Hepatocyte (in vitro differentiated cells): Measurements from ENCODE around the gene SORCS3. TPM values are rescaled to one million over a fixed set of nuclear protein-coding genes. Genes with fewer than 3 reads are reported as not detected.

Experiments
- DNase-seq: peaks from one replicate; pipeline ENCODE4 v3.0.0-alpha.2; 2016; ENCODE audit warnings: low spot score
- H2AFZ ChIP-seq: fragments of 200-600 bp; sonication (generic); 2 replicates; pipeline ENCODE4 v1.6.0; 2016; ENCODE audit warnings: antibody characterized with exemption, mild to moderate bottlenecking
- H3K27ac ChIP-seq: fragments of 200-600 bp; sonication (generic); 2 replicates; pipeline ENCODE4 v1.5.1; 2016; ENCODE audit warnings: mild to moderate bottlenecking
- H3K27me3 ChIP-seq: fragments of 200-600 bp; sonication (generic); 2 replicates; pipeline ENCODE4 v1.6.1; 2016
- H3K36me3 ChIP-seq: fragments of 200-600 bp; sonication (generic); replicated peaks from 2 replicates; pipeline ENCODE4 v1.5.1; 2016; ENCODE audit warnings: low read depth; ENCODE audit not compliant: insufficient read depth
- H3K4me1 ChIP-seq: fragments of 200-600 bp; sonication (generic); 2 replicates; pipeline ENCODE4 v1.5.1; 2016; ENCODE audit warnings: mild to moderate bottlenecking, moderate library complexity; ENCODE audit not compliant: insufficient read depth
- H3K4me2 ChIP-seq: fragments of 200-600 bp; sonication (generic); 2 replicates; pipeline ENCODE4 v1.6.0; 2016
- H3K4me3 ChIP-seq: fragments of 200-600 bp; sonication (generic); 2 replicates; pipeline ENCODE4 v1.5.1; 2016; ENCODE audit warnings: mild to moderate bottlenecking
- H3K79me2 ChIP-seq: fragments of 200-600 bp; sonication (generic); 2 replicates; pipeline ENCODE4 v1.6.0; 2017; ENCODE audit warnings: mild to moderate bottlenecking
- H3K9me2 ChIP-seq: fragments of 200-600 bp; sonication (generic); replicated peaks from 2 replicates; pipeline ENCODE4 v1.6.0; 2017; ENCODE audit warnings: mild to moderate bottlenecking; ENCODE audit not compliant: insufficient read depth
- H3K9me3 ChIP-seq: fragments of 200-600 bp; sonication (generic); 2 replicates; pipeline ENCODE4 v1.5.1; 2016; ENCODE audit warnings: low read depth, mild to moderate bottlenecking
- H4K20me1 ChIP-seq: fragments of 200-600 bp; sonication (generic); 2 replicates; pipeline ENCODE4 v1.6.0; 2016; ENCODE audit warnings: mild to moderate bottlenecking; ENCODE audit not compliant: insufficient read depth, poor library complexity, severe bottlenecking
- EZH2 ChIP-seq: fragments of 200-600 bp; sonication (generic); IDR thresholded peaks from 2 replicates; pipeline ENCODE4 v1.6.1; 2016; ENCODE audit warnings: antibody characterized with exemption, mild to moderate bottlenecking, borderline replicate concordance
- EZH2phosphoT487 ChIP-seq: fragments of 200-600 bp; sonication (generic); IDR thresholded peaks from one replicate; pipeline ENCODE4 v1.6.1; 2018; ENCODE audit warnings: antibody characterized with exemption, mild to moderate bottlenecking, low read depth, moderate library complexity; ENCODE audit not compliant: unreplicated experiment, severe bottlenecking
- WGBS: methylation state at CpG from one replicate; pipeline ENCODE4 v1.1.6; 2016; ENCODE audit warnings: low lambda C conversion rate; ENCODE audit errors: missing lambda C conversion rate; 5-methylcytosine and 5-hydroxymethylcytosine counted together
- polyA plus RNA-seq: library from polyadenylated mRNA; unstranded; fragments of >200 nt; fragmentation: Nextera tagmentation; extraction: Ambion mirVana; gene quantifications from 2 replicates; pipeline ENCODE4 v1.2.1, GENCODE V29; 2016
- total RNA-seq: library from RNA; depleted of rRNA; stranded (reverse); fragments of >200 nt; gene quantifications from 2 replicates; pipeline ENCODE4 v1.2.3, GENCODE V29; 2014
- TF ChIP-seq, protein P1 (sequence below): fragments of 200-600 bp; sonication (generic); IDR thresholded peaks from 2 replicates; pipeline ENCODE4 v1.5.1; 2016; ENCODE audit warnings: antibody characterized with exemption, mild to moderate bottlenecking; ENCODE audit not compliant: poor library complexity

The SORCS3 gene
- total and polyA plus RNA-seq, 2 experiments from 2014 or later = 0.59 to 0.80 TPM

DNA sequence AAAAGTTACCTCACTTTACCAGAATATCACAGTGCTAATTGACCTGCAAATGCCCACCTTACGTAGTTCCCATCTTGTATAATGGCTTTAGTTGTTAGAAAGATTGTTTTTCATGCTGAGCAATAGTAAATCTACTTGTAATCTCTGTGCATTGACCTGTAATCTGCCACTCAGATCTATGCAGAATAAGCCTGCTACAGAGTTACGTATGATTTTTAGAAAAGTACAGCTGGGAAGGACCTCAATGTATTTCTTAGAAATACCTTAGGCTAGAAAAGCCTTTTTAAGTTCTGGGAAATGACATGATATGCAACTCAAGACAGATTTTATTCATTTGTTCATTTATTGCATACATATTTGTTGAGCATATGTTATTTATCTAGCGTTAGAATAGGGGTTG lies 530.9 kb downstream of the SORCS3 start:
- WGBS = 94% methylated on average over 3 of the region's 3 CpGs
- Histone ChIP-seq H4K20me1 (no peaks in the 10 kb centered on the region), H3K27ac (no peak overlapping the region), H3K36me3 (no peaks in the 10 kb centered on the region), H3K4me1 (no peaks in the 10 kb centered on the region), H3K79me2 (no peaks in the 10 kb centered on the region), H3K4me3 (no peak overlapping the region), H3K27me3 (no peaks in the 10 kb centered on the region), H3K9me2 (no peaks in the 10 kb centered on the region), H3K9me3 (no peaks in the 10 kb centered on the region), H3K4me2 (no peak overlapping the region), H2AFZ (no peak overlapping the region)
- DNase-seq = no peak
- TF ChIP-seq, protein P1, sequence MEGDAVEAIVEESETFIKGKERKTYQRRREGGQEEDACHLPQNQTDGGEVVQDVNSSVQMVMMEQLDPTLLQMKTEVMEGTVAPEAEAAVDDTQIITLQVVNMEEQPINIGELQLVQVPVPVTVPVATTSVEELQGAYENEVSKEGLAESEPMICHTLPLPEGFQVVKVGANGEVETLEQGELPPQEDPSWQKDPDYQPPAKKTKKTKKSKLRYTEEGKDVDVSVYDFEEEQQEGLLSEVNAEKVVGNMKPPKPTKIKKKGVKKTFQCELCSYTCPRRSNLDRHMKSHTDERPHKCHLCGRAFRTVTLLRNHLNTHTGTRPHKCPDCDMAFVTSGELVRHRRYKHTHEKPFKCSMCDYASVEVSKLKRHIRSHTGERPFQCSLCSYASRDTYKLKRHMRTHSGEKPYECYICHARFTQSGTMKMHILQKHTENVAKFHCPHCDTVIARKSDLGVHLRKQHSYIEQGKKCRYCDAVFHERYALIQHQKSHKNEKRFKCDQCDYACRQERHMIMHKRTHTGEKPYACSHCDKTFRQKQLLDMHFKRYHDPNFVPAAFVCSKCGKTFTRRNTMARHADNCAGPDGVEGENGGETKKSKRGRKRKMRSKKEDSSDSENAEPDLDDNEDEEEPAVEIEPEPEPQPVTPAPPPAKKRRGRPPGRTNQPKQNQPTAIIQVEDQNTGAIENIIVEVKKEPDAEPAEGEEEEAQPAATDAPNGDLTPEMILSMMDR = no peak
- TF ChIP-seq EZH2 = no peak
- TF ChIP-seq EZH2phosphoT487 = no peak

DNA sequence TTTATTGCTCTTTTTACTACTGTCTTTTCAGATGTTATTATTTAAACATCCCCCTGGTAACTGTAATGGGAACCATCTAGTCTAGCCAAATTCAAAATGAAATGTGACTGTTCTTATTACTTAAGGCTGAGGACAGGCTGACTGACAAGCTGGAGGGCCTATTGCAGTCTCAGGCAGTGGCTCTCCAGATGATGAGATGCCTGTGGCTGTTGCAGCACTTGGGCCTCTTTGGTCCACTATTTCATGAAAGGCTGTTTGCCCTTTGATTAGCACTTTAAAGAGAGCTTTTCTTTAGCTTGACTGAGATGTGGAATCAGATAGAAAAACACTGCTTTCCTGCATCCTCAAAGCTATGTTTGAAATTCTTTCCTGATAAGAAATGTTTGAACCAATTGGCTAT lies 540.5 kb downstream of the SORCS3 start:
- Histone ChIP-seq H3K4me1 (no peaks in the 10 kb centered on the region), H4K20me1 (no peaks in the 10 kb centered on the region), H3K36me3 (no peaks in the 10 kb centered on the region), H3K79me2 (no peaks in the 10 kb centered on the region), H3K4me2 (no peak overlapping the region), H3K9me2 (no peaks in the 10 kb centered on the region), H2AFZ (no peak overlapping the region), H3K27ac (no peak overlapping the region), H3K27me3 (no peaks in the 10 kb centered on the region), H3K4me3 (no peak overlapping the region), H3K9me3 (no peaks in the 10 kb centered on the region)
- TF ChIP-seq EZH2 (no peak), EZH2phosphoT487 (no peak)
- TF ChIP-seq, protein P1 = no peak
- DNase-seq = no peak

DNA sequence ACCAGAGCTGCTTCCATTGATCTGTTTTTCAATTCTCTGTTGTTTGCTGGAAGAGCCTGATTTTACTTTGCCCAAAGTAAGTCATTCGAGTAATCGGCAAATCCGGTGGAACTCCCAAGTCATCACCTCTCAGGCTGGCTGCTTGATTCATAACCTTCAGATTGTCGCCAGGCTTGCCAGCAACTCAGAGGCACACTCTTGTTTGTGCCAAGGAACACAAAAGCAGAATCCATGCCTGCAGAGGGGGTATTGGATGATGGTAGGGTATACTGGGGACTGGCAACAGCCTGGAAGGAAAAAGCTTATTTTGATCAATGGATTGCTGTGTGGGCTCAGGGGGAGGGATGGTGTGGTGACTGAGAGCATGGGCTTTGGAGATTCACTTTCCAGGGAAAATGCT lies 542.4 kb downstream of the SORCS3 start:
- H3K79me2 ChIP-seq = no peaks in the 10 kb centered on the region
- WGBS = 90% methylated on average over 4 of the region's 4 CpGs
- H2AFZ ChIP-seq = no peak overlapping the region
- no peak overlapping the region for H3K27ac ChIP-seq
- no peak for DNase-seq
- no peak overlapping the region for H3K4me3 ChIP-seq
- no peak for TF ChIP-seq EZH2phosphoT487
- TF ChIP-seq, protein P1 = no peak
- TF ChIP-seq EZH2 = no peak
- no peaks in the 10 kb centered on the region for H3K9me3 ChIP-seq
- no peaks in the 10 kb centered on the region for H3K27me3 ChIP-seq
- no peaks in the 10 kb centered on the region for H3K9me2 ChIP-seq
- H4K20me1 ChIP-seq = no peaks in the 10 kb centered on the region
- no peaks in the 10 kb centered on the region for H3K4me1 ChIP-seq
- H3K4me2 ChIP-seq = no peak overlapping the region
- H3K36me3 ChIP-seq = no peaks in the 10 kb centered on the region

DNA sequence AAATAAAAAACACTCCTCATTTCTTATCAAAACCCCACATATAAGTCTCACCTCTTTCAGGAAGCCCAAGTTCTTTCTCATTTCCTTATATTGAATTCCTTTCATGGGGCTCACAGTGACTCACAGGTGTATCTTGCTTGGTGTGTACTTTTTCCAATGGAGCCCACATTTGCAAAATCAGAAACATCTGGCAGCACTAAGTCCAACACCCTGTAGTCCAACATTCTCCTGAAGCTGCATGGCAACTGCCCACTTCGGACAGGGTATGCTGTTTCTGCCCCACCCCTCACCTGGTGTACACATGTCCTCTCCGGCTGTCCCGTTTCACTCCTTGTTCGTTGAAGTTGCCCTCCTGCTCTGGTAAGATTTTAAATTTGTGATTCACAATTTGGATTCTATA lies 544.1 kb downstream of the SORCS3 start:
- H3K4me2 ChIP-seq = no peak overlapping the region
- H3K9me3 ChIP-seq = no peaks in the 10 kb centered on the region
- no peaks in the 10 kb centered on the region for H4K20me1 ChIP-seq
- H3K79me2 ChIP-seq = no peaks in the 10 kb centered on the region
- H3K9me2 ChIP-seq = no peaks in the 10 kb centered on the region
- 90% methylated on average over 4 of the region's 4 CpGs for WGBS
- no peak for DNase-seq
- H3K27me3 ChIP-seq = no peaks in the 10 kb centered on the region
- H3K4me1 ChIP-seq = no peaks in the 10 kb centered on the region
- TF ChIP-seq, protein P1 = no peak
- no peak for TF ChIP-seq EZH2
- TF ChIP-seq EZH2phosphoT487 = no peak
- H2AFZ ChIP-seq = no peak overlapping the region
- no peaks in the 10 kb centered on the region for H3K36me3 ChIP-seq
- H3K4me3 ChIP-seq = no peak overlapping the region
- no peak overlapping the region for H3K27ac ChIP-seq
